H54 (cell line): ENCODE results near the gene SCYL2.
A peak's percentile ranks its signal among the peaks of the same experiment; 100 is the strongest.
"Not testable (repeated sequence)": the region's sequence is repeated elsewhere in the genome, so short reads cannot be mapped to it uniquely, and the experiment has no call there.

Source experiments
- DNase-seq: peaks from one replicate; pipeline ENCODE4 v3.0.0; 2011; ENCODE audit warnings: low spot score, mixed read lengths; ENCODE audit not compliant: insufficient read length
- FAIRE-seq: peaks from 3 replicates; lab custom pipeline; 2011; peaks lifted over from hg19 to GRCh38; lab: Jason Lieb, UNC
- POLR2A ChIP-seq: IDR thresholded peaks from 2 replicates; pipeline ENCODE4 v1.6.1; 2011; ENCODE audit warnings: low read depth, mild to moderate bottlenecking, low read length

SCYL2 gene

GRCh38 chr12:100317371-100317770 is 50.4 kb downstream of the SCYL2 start:
- DNase-seq (no peak), FAIRE-seq (no peak)
- TF ChIP-seq POLR2A, result no peak

- FAIRE-seq (no peak), DNase-seq (no peak)
- TF ChIP-seq POLR2A, result no peak
These were observed 57.5 kb downstream of the SCYL2 start for GRCh38 chr12:100324498-100324897.

GRCh38 chr12:100326208-100326607 is 59.2 kb downstream of the SCYL2 start:
- FAIRE-seq, result no peak
- TF ChIP-seq POLR2A, result no peak

GRCh38 chr12:100329800-100330199 is 62.8 kb downstream of the SCYL2 start:
- no peak for TF ChIP-seq POLR2A
- FAIRE-seq (no peak), DNase-seq (no peak)

More at GRCh38 chr12:100326208-100326607, 59.2 kb downstream of the SCYL2 start:
- no peak for DNase-seq

GRCh38 chr12:100331871-100332270 is 64.9 kb downstream of the SCYL2 start:
- DNase-seq (no peak), FAIRE-seq (no peak)
- no peak for TF ChIP-seq POLR2A

GRCh38 chr12:100332852-100333251 is 65.9 kb downstream of the SCYL2 start:
- TF ChIP-seq POLR2A, result no peak
- no peak for DNase-seq
- no peak for FAIRE-seq

GRCh38 chr12:100337299-100337698 is 70.3 kb downstream of the SCYL2 start:
- DNase-seq (no peak), FAIRE-seq (no peak)
- TF ChIP-seq POLR2A, result no peak

- TF ChIP-seq POLR2A, result no peak
- no peak for DNase-seq
These were observed 70.8 kb downstream of the SCYL2 start for GRCh38 chr12:100337727-100338126.

GRCh38 chr12:100339071-100339470 is 72.1 kb downstream of the SCYL2 start:
- FAIRE-seq (no peak), DNase-seq (no peak)
- no peak for TF ChIP-seq POLR2A

More at GRCh38 chr12:100337727-100338126, 70.8 kb downstream of the SCYL2 start:
- FAIRE-seq, result no peak

- not testable (repeated sequence) for DNase-seq, FAIRE-seq
These were observed 75.9 kb downstream of the SCYL2 start for GRCh38 chr12:100342897-100343296.

GRCh38 chr12:100344351-100344750 is 77.4 kb downstream of the SCYL2 start:
- not testable (repeated sequence) for FAIRE-seq, DNase-seq

GRCh38 chr12:100345020-100345767 is 78.2 kb downstream of the SCYL2 start:
- no peak for FAIRE-seq

GRCh38 chr12:100346660-100347059 is 79.7 kb downstream of the SCYL2 start:
- no peak for TF ChIP-seq POLR2A
- no peak for DNase-seq
- no peak for FAIRE-seq

More at GRCh38 chr12:100345020-100345767, 78.2 kb downstream of the SCYL2 start:
- TF ChIP-seq POLR2A, result no peak
- no peak for DNase-seq

- FAIRE-seq (peak; percentile 15), DNase-seq (no peak)
- TF ChIP-seq POLR2A, result no peak
These were observed 81.9 kb downstream of the SCYL2 start for GRCh38 chr12:100348657-100349454.
